ENCODE measurements around the gene SUPT20HL2.

DNA sequence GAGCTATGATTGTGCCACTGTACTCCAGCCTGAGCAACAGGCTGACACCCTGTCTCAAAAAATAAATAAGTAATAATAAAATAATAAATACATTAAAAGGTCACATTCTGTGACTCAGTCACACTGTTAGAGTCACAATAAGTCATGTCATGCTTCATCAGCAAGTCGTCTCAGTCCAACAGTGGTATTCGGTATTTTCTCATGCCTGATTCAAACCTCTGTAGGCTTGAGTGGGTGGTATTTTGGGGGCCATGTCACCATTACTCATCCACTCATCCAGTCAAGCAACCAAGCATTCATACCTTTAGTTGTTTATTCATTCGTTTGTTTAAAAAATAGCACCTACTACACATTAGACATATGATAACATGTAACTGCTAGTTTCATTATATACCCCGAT lies 46.9 kb downstream of the SUPT20HL2 start:
- TF ChIP-seq CTCF (IDR thresholded peaks at IDR 0.05; ENCODE audit: low read depth, low read length, missing input control) (no peak), JUND (IDR thresholded peaks at IDR 0.05) (no peak), RXRA (IDR thresholded peaks at IDR 0.05) (no peak), HNF4A (conservative IDR thresholded peaks at IDR 0.05) (no peak), HNF4G (IDR thresholded peaks at IDR 0.05) (no peak), MAX (IDR thresholded peaks at IDR 0.05) (no peak), REST (IDR thresholded peaks at IDR 0.05) (no peak), RAD21 (IDR thresholded peaks at IDR 0.05) (no peak), GABPA (IDR thresholded peaks at IDR 0.05 in 1 of 2, conservative IDR thresholded peaks at IDR 0.05 in 1 of 2) (no peak), TAF1 (conservative IDR thresholded peaks at IDR 0.05) (no peak)
- TF ChIP-seq, protein P1, sequence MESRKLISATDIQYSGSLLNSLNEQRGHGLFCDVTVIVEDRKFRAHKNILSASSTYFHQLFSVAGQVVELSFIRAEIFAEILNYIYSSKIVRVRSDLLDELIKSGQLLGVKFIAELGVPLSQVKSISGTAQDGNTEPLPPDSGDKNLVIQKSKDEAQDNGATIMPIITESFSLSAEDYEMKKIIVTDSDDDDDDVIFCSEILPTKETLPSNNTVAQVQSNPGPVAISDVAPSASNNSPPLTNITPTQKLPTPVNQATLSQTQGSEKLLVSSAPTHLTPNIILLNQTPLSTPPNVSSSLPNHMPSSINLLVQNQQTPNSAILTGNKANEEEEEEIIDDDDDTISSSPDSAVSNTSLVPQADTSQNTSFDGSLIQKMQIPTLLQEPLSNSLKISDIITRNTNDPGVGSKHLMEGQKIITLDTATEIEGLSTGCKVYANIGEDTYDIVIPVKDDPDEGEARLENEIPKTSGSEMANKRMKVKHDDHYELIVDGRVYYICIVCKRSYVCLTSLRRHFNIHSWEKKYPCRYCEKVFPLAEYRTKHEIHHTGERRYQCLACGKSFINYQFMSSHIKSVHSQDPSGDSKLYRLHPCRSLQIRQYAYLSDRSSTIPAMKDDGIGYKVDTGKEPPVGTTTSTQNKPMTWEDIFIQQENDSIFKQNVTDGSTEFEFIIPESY (IDR thresholded peaks at IDR 0.05): no peak
- TF ChIP-seq, protein P2, sequence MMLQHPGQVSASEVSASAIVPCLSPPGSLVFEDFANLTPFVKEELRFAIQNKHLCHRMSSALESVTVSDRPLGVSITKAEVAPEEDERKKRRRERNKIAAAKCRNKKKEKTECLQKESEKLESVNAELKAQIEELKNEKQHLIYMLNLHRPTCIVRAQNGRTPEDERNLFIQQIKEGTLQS (IDR thresholded peaks at IDR 0.05): no peak

All from liver (tissue), 3 donors.